ENCODE results near the gene C1orf50.

Gene C1orf50

GRCh38 chr1:42759114-42759513 lies 7.9 kb upstream of the C1orf50 start:
- no peak for DNase-seq (ENCODE audit: low read depth)

- DNase-seq (ENCODE audit: low read depth): no peak
Observed at GRCh38 chr1:42761567-42761966, 5.5 kb upstream of the C1orf50 start.

- no peak for DNase-seq (ENCODE audit: low read depth)
Observed at GRCh38 chr1:42762269-42762668, 4.8 kb upstream of the C1orf50 start.

GRCh38 chr1:42765269-42765668 lies 1.8 kb upstream of the C1orf50 start:
- no peak for DNase-seq (ENCODE audit: low read depth)

GRCh38 chr1:42765832-42766740 lies 963 bp upstream of the C1orf50 start:
- peak; percentile 64 for DNase-seq (ENCODE audit: low read depth)

- no peak for DNase-seq (ENCODE audit: low read depth)
Observed at GRCh38 chr1:42767510-42768000, 506 bp downstream of the C1orf50 start.

GRCh38 chr1:42768172-42768571 lies 1.1 kb downstream of the C1orf50 start:
- no peak for DNase-seq (ENCODE audit: low read depth)

GRCh38 chr1:42769811-42770210 lies 2.8 kb downstream of the C1orf50 start:
- no peak for DNase-seq (ENCODE audit: low read depth)

- DNase-seq (ENCODE audit: low read depth): no peak
Observed at GRCh38 chr1:42773420-42773819, 6.4 kb downstream of the C1orf50 start.

- DNase-seq (ENCODE audit: low read depth): no peak
Observed at GRCh38 chr1:42774928-42775526, 8.0 kb downstream of the C1orf50 start.

- DNase-seq (ENCODE audit: low read depth): no peak
Observed at GRCh38 chr1:42776502-42776901, 9.5 kb downstream of the C1orf50 start.

- DNase-seq (ENCODE audit: low read depth): no peak
Observed at GRCh38 chr1:42777852-42778251, 10.8 kb downstream of the C1orf50 start.

GRCh38 chr1:42779725-42780124 lies 12.7 kb downstream of the C1orf50 start:
- no peak for DNase-seq (ENCODE audit: low read depth)

- no peak for DNase-seq (ENCODE audit: low read depth)
Observed at GRCh38 chr1:42780176-42780575, 13.1 kb downstream of the C1orf50 start.

- DNase-seq (ENCODE audit: low read depth): no peak
Observed at GRCh38 chr1:42783092-42783491, 16.0 kb downstream of the C1orf50 start.

GRCh38 chr1:42784547-42784945 lies 17.5 kb downstream of the C1orf50 start:
- DNase-seq (ENCODE audit: low read depth): no peak

- DNase-seq (ENCODE audit: low read depth): no peak
Observed at GRCh38 chr1:42784946-42785693, 18.1 kb downstream of the C1orf50 start, which contains the start of gene TMEM269. TMEM269 (plus strand) TSS chr1:42784991; CDS start chr1:42789894, 4,903 bp downstream.

- DNase-seq (ENCODE audit: low read depth): no peak
Observed at GRCh38 chr1:42786097-42786496, 19.0 kb downstream of the C1orf50 start.

GRCh38 chr1:42788021-42788420 lies 21.0 kb downstream of the C1orf50 start:
- DNase-seq (ENCODE audit: low read depth): no peak

GRCh38 chr1:42793824-42794223 lies 26.8 kb downstream of the C1orf50 start:
- DNase-seq (ENCODE audit: low read depth): no peak

- DNase-seq (ENCODE audit: low read depth): no peak
Observed at GRCh38 chr1:42797414-42797813, 30.4 kb downstream of the C1orf50 start.

GRCh38 chr1:42797979-42798378 lies 30.9 kb downstream of the C1orf50 start:
- DNase-seq (ENCODE audit: low read depth): no peak

Data from stromal cell of bone marrow (primary cell).